HG03457 (cell line): ENCODE data around the gene RPS18.

ENCODE experiments used
- ATAC-seq: cut with Tn5 transposase; IDR thresholded peaks from one replicate; pipeline ENCODE4 v1.9.1; 2021; ENCODE audit warnings: moderate number of reproducible peaks; ENCODE audit not compliant: unreplicated experiment

RPS18 gene

DNA sequence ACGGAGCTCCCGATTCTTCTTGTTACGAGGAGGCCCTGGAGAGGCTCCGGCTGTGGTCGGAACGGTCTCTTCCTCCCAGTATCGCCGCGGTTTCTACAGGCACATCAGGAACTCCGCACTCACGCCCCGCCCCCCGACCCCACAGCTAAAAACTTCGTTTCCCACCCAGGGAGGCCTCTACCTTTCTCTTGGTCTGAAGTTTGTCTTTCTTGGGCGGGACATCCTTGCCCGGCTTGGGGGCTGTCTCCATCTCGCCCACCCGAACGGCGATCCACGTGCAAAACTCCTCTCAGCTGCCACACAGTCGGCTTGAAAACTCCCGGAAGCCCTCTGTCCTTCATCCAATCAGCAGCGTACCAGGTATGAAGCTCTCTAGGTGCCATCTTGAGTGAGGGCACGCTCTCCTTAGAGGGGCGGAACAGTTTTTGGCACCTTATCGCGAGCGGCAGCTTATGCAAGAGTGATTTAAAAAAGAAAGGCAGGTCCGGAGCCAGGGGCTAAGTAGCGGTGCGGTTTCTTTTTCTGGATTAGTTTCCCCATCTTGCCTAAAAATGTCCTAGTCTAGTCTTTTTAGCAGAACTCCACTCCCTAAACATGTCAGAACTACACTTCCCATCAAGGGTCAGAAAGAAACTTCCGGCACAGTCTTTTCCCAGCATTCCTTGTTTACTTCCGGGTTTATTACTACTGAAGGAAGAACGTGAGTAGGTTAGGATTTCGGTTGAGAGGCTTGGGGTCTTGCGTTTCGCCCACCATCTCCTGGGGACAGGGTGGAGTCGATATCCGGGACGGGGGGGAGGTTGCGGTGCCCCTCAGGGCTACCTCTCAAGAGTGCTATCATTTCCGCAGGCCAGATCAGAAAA, 17.3 kb downstream of the RPS18 start, which contains the start of the genes PFDN6 and WDR46:
Gene PFDN6, plus strand, starts transcription at position 681 of the 863 bp plus-strand sequence. CDS start 256 bp downstream, outside the sequence.
Gene WDR46, minus strand, starts transcription at position 319 of the 863 bp plus-strand sequence. Its CDS starts 69 bp downstream, at position 250.
- ATAC-seq, result peak; percentile 65

- no peak for ATAC-seq
Measured at GRCh38 chr6:33289784-33290315, 18.0 kb downstream of the RPS18 start.

DNA sequence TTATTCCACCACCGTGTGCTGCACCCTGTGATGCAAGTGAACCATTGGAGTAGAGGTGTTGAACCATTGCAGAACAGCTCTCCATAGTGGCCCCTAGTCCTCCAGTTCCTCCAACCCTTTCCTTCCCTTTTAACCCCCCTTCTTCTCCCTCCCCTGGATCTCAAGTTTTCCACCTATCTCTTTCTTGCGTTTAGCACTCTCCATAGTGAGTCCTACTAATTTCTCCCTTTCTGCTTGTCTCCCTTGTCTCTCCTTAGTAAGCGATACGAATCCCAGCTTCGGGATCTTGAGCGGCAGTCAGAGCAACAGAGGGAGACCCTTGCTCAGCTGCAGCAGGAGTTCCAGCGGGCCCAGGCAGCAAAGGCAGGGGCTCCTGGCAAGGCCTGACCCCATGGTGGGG, 18.6 kb downstream of the RPS18 start:
- no peak for ATAC-seq

- no peak for ATAC-seq
Measured at GRCh38 chr6:33292996-33293682, 21.3 kb downstream of the RPS18 start.

GRCh38 chr6:33294086-33294823, 22.4 kb downstream of the RPS18 start:
- no peak for ATAC-seq

DNA sequence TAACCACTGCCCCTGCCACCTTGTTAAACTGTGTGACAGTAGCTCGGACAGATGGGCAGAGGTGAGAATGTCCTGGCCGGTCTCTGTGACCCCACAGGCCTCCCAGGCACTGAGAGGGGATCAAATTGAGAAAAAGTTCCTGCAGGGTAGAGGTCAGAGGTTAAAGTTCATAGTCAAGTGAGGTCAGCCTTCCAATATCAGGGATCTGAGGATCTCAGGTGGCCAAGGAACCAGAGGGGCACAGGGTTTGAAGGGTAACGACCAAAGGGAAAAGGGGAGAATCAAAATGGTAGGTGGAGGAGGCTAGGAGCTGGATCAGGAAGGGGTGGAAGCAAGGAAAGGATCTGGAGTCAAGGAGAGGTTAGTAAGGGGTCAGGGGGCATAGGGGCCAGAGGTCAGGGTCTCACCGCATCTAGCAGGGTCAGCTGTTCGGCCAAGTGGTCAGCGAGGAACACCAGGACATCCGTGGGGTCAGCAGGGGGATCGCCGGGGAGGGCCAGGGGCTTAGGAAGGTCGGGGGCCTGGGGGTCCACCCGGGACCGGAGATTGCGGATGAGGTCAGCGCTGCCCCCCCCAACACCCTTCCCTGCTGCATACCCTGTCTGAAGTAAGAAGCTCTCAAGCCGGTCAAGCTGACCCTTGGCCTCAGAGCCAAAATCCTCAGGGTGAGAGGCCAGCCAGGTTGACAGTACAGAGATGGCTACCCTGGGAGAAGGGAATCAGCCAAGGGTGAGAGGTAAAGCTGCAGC, 23.9 kb downstream of the RPS18 start:
- no peak for ATAC-seq

DNA sequence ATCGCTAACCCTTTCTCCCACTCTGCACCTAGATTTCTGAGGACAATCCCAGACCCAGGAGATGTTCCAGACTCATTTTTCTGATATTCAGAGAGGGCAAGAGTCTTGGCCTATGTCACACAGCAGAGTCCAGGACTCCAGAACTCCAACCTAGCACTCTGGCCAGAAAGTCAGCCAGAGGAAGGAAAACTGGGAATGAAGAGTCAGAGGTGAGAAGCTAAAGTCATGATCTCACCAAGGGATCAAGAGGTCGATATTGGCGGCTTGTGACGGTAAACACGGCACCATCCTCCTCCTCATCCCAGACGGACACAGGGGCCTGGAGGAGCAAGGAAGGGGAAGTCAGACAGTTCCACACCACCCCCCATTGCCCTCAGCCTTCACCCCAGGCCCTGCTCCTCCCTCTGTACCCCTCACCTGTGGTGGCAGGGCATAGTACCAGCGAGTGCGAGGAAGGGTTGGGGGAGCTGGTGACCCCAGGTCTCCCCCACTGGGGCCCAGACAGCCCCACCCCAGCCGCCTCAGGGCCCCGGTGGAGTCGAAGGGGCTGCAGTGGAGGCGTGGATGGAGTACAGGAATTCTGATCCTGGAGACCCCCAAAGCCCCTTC, 25.0 kb downstream of the RPS18 start:
- no peak for ATAC-seq

DNA sequence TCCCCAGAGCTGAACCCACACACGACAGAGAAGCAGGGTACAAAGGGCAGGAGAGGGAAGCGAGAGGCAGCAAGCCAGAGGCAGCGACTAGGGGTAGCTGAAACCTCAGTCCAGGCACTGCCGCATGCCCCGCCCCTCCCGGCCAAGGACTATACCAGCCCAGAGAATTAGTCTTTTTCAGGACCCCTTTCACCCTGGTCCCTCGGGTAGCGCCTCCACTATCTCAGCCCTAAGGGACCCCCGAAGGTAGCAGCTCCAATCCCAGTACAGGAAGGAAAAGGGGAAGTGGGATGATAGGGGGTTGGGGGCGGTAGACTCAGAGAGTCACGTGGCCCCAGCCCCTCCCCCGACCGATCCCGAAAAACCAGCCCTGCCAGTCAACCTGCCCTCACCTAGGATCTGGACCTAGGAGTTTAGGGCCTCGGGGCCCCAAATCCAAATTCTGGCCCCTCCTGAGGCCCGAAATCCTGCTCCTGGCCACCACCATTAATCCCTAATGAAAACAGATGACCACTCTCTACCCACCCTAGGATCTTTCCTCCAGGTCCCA, 25.6 kb downstream of the RPS18 start:
- ATAC-seq, result no peak

GRCh38 chr6:33297956-33298772, 26.3 kb downstream of the RPS18 start:
- no peak for ATAC-seq

DNA sequence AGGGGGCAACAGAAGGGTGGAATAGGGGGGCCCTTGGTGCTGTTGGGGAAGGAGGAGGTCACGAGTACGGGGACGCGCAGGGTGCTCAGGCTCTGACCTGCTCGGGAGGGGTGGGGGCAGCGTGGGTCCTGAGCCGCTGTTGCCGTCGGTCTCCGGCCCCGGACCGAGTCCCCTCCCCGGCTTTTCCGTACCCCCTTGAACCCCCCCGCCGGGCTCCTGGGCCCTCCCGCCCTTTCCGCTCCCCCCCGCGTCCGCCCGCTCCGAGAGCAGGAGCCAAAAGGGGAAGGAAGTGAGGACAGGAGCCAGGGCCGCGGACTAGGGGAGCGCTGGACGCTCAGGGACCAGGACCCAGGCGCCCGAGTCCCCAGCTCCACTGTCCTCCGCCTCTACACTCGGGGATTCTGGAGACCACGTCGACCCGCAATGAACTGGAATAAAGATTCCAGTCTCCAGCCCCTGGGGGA, 26.9 kb downstream of the RPS18 start, which contains the start of gene RGL2:
Gene RGL2, minus strand, starts transcription at position 170 of the 464 bp plus-strand sequence. CDS start 332 bp downstream, outside the sequence.
- ATAC-seq, result no peak

- ATAC-seq, result peak; percentile 51
Measured at GRCh38 chr6:33299237-33299944, 27.5 kb downstream of the RPS18 start.

GRCh38 chr6:33301877-33302276, 30.0 kb downstream of the RPS18 start:
- no peak for ATAC-seq

- no peak for ATAC-seq
Measured at GRCh38 chr6:33304216-33304615, 32.3 kb downstream of the RPS18 start.

GRCh38 chr6:33305052-33305451, 33.2 kb downstream of the RPS18 start:
- ATAC-seq, result no peak

DNA sequence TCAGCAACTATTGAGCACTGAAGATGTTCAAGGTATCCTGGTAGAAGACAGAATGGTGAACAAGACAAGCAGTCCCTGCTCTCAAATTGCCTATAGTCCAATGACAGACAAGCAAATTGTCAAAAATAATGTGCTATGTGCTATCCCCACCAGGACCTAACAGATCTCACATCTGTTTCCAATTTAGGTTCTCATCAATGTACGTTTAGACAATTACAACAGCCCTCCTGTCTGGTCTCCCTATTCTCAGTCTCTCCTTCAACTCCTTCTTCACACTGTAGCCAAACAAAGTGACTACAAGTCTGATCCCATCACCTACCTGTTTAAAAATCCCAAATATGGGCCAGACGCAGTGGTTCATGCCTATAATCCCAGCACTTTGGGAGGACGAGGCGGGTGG, 34.5 kb downstream of the RPS18 start:
- no peak for ATAC-seq

DNA sequence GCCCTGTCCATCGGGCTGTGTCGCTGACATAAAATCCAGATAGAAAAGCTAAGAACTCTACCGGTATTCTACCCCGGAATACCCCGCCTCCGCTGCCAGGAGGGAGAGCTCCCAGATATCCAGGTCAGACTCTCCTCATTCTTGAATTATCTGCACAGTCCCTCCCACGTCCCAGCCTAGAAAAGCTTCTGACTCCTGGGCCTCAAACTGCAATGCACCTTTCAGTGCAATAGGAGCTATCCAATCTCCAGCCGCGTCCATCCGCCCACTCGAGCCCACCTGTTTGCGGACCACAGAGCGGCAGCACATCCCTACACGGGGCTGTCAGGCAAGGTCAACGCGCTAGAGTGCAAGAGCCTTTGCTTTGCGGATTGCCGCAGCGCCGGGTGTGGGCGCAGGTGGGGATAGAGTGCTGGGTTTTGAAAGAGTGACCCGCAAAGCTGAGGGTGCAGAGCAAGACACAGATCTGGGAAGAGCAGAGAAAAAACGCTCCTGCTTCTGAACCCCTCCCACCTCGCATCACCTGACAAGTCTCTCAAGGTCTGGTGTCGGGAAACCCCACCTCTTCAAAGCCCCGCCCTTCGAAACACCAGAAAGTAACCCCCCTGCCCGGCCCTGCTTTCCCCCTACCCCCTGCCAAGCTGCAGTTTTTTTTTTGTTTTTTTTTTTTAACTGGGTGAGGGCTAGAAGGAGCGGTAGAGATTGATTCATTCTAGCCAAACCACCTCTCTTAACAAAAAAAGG, 40.7 kb downstream of the RPS18 start:
- ATAC-seq, result no peak

DNA sequence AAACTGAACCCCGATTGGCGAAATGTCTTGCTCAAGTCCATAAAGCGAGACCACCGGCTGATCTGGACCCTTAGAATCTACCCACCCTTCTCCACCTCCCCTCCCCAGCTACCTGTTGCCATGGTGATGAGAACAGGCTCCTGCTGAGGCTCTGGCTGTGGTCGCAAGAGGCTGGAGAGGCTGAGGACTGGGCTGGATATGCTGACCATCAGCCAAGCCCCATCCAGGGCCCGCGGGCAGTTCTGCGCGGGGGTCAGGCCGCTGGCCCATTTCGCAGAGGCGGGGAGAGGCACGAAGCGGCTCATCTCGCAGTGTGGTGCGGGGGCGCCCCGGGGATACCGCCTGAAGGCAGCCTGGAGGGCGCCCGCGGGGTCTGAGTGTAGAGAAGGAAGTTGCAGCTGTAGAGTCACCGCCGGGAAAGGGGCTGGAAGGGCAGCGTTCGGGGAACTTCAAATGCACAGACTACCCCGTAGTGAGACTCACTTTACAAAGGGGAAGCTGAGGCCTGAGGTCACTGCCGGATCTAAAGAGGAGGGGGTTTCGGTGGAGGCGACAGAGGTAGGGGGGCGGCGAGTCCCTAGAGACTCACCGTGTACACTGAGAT, 41.3 kb downstream of the RPS18 start:
- ATAC-seq, result no peak
